GM12874 (cell line): Measurements from ENCODE around the gene CBX2.

Experiments used
- TF ChIP-seq, protein P1 (sequence below): IDR thresholded peaks from 2 replicates; pipeline ENCODE4 v1.5.1; 2011; ENCODE audit warnings: low read depth, mild to moderate bottlenecking, control low read depth, low read length, moderate library complexity; ENCODE audit not compliant: insufficient read depth

The CBX2 gene

GRCh38 chr17:79798299-79799173, 20.6 kb downstream of the CBX2 start:
- TF ChIP-seq, protein P1, sequence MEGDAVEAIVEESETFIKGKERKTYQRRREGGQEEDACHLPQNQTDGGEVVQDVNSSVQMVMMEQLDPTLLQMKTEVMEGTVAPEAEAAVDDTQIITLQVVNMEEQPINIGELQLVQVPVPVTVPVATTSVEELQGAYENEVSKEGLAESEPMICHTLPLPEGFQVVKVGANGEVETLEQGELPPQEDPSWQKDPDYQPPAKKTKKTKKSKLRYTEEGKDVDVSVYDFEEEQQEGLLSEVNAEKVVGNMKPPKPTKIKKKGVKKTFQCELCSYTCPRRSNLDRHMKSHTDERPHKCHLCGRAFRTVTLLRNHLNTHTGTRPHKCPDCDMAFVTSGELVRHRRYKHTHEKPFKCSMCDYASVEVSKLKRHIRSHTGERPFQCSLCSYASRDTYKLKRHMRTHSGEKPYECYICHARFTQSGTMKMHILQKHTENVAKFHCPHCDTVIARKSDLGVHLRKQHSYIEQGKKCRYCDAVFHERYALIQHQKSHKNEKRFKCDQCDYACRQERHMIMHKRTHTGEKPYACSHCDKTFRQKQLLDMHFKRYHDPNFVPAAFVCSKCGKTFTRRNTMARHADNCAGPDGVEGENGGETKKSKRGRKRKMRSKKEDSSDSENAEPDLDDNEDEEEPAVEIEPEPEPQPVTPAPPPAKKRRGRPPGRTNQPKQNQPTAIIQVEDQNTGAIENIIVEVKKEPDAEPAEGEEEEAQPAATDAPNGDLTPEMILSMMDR, result no peak

- TF ChIP-seq, protein P1, result no peak
Measured at GRCh38 chr17:79799174-79799537, 21.2 kb downstream of the CBX2 start.

DNA sequence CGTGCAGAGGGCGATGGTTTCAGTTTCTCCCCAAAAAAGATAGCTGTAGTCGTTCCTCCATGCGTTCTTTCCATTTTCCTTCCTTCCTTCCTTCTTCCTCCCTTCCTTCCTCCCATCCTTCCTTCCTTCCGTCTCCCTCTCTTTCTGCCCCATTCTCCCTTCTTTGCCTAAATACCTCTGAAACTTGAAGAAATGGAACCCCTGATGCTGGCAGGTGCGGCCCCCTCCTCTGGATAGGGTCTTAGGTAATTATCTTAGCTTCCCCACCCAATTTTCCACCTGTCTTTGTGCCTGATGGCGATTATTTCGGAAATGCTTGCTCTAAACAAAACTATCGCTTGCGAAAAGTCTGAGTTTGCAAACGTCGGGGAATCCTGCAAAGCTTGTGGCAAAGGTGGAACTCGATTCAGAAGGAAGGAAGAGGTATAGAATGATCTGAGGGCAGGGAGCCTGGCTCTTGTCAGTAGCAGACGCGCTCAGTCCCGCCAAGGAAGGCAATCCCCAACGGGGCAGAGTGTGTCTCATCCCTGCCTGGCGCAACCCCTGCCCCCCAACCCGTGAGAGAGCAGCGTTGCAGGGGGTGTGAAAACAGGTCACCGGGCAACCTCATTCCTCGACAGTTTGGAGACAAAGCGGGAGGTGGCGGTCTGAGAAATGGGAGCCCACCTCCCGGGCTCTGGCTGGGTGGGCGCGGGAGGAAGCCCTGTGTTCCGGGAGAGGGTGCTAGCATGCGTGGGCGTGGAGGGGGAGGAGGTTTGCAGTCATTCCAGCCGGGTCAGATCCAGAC, 21.8 kb downstream of the CBX2 start:
- TF ChIP-seq, protein P1, result no peak

- TF ChIP-seq, protein P1, result no peak
Measured at GRCh38 chr17:79800325-79801155, 22.6 kb downstream of the CBX2 start.

GRCh38 chr17:79801156-79802038, 23.4 kb downstream of the CBX2 start:
- TF ChIP-seq, protein P1, result no peak

DNA sequence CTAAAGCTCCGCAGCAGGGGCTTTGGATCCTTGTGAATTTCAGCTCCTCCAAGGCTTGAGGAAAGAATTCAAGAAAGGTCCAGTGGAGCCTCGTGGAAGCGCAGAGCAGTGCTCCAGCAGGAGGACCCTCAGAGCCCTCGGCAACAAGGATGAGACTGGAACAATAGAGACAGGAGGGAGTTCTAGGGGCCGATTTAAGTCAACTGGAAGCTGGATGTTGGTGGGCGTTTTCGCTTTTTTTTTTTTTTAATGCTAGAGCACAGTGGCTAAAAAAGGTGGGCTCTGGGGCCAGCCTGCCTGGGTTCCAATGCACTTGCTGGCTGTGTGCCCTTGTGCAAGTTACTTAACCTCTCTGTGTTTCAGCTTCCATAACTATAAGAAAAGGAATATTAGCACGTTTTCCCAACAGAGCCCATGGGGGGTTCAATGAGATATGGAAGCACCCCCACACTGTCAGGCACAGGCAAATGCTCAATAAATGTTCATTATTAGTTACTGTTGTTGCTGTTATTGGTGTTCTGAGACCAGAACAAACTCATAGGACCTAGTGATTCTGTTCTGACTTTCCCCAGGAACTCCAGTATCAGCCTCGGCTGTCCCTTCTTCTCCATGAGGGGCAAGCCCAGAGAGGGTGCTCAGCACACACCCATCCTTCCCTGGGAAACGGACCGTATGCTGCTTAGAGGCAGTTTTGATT, 24.2 kb downstream of the CBX2 start:
- TF ChIP-seq, protein P1, result no peak
